ENCODE data around the gene ACAP1.

Gene ACAP1

GRCh38 chr17:7336240-7337175 is at the start of gene ACAP1:
Gene ACAP1, plus strand, starts transcription at chr17:7336529. Its CDS starts 206 bp downstream, at chr17:7336735.
- peak; percentile 69 for DNase-seq (ENCODE audit: low read depth, low spot score)

- DNase-seq (ENCODE audit: low read depth, low spot score), result no peak
Measured at GRCh38 chr17:7289256-7290032, 46.9 kb upstream of the ACAP1 start.

- no peak for DNase-seq (ENCODE audit: low read depth, low spot score)
Measured at GRCh38 chr17:7290166-7290565, 46.2 kb upstream of the ACAP1 start.

- no peak for DNase-seq (ENCODE audit: low read depth, low spot score)
Measured at GRCh38 chr17:7290685-7291084, 45.6 kb upstream of the ACAP1 start.

GRCh38 chr17:7292194-7292593 is 44.1 kb upstream of the ACAP1 start:
- DNase-seq (ENCODE audit: low read depth, low spot score), result no peak

- no peak for DNase-seq (ENCODE audit: low read depth, low spot score)
Measured at GRCh38 chr17:7292729-7293128, 43.6 kb upstream of the ACAP1 start.

GRCh38 chr17:7293159-7293558 is 43.2 kb upstream of the ACAP1 start:
- no peak for DNase-seq (ENCODE audit: low read depth, low spot score)

- no peak for DNase-seq (ENCODE audit: low read depth, low spot score)
Measured at GRCh38 chr17:7293816-7294613, 42.3 kb upstream of the ACAP1 start.

- DNase-seq (ENCODE audit: low read depth, low spot score), result peak; percentile 39
Measured at GRCh38 chr17:7294614-7295153, 41.6 kb upstream of the ACAP1 start, which contains the start of gene YBX2. Gene YBX2, minus strand, starts transcription at chr17:7294639. Its CDS starts 139 bp downstream, at chr17:7294500.

- no peak for DNase-seq (ENCODE audit: low read depth, low spot score)
Measured at GRCh38 chr17:7295230-7296180, 40.8 kb upstream of the ACAP1 start.

- no peak for DNase-seq (ENCODE audit: low read depth, low spot score)
Measured at GRCh38 chr17:7296189-7296861, 40.0 kb upstream of the ACAP1 start.

- no peak for DNase-seq (ENCODE audit: low read depth, low spot score)
Measured at GRCh38 chr17:7304179-7304578, 32.1 kb upstream of the ACAP1 start.

GRCh38 chr17:7306911-7307685 is 29.2 kb upstream of the ACAP1 start, which contains the start of gene EIF5A:
Gene EIF5A, plus strand, starts transcription at chr17:7307628. Its CDS starts 2,008 bp downstream, at chr17:7309636.
- peak; percentile 100 for DNase-seq (ENCODE audit: low read depth, low spot score)

- DNase-seq (ENCODE audit: low read depth, low spot score), result peak; percentile 16
Measured at GRCh38 chr17:7307686-7308624, 28.4 kb upstream of the ACAP1 start.

- peak; percentile 75 for DNase-seq (ENCODE audit: low read depth, low spot score)
Measured at GRCh38 chr17:7308625-7309433, 27.5 kb upstream of the ACAP1 start.

- no peak for DNase-seq (ENCODE audit: low read depth, low spot score)
Measured at GRCh38 chr17:7309628-7310027, 26.7 kb upstream of the ACAP1 start.

Data from activated CD4-positive, CD25-positive, alpha-beta regulatory T cell treated with anti-CD3 and anti-CD28 coated beads, Interleukin-2, amount 50 U/mL, for 16 hours (primary cell).